WTC11 (cell line): ENCODE results near the gene PDC.

Source experiments
- CTCF ChIP-seq: fragments of 200-600 bp; IDR thresholded peaks from 2 replicates; pipeline ENCODE4 v1.8.0; 2022; ENCODE audit warnings: antibody characterized with exemption
- NFATC4 ChIP-seq: fragments of 250-450 bp; sonication (Bioruptor Pico); IDR thresholded peaks from 2 replicates; pipeline ENCODE4 v1.9.0; 2021; ENCODE audit warnings: mild to moderate bottlenecking
- SMAD4 ChIP-seq: sonication (generic); formaldehyde crosslinking; IDR thresholded peaks from 2 replicates; pipeline ENCODE4 v1.8.0; 2022; ENCODE audit warnings: mild to moderate bottlenecking, missing genetic modification reagents
- SP1 ChIP-seq: sonication (generic); formaldehyde crosslinking; conservative IDR thresholded peaks from 2 replicates; pipeline ENCODE4 v1.8.1; 2022; ENCODE audit warnings: missing genetic modification reagents
- USF2 ChIP-seq: sonication (generic); formaldehyde crosslinking; IDR thresholded peaks from 2 replicates; pipeline ENCODE4 v1.8.1; 2023; ENCODE audit warnings: mild to moderate bottlenecking, missing genetic modification reagents, moderate library complexity
- ZMAT4 ChIP-seq: fragments of 250-450 bp; sonication (Bioruptor Pico); IDR thresholded peaks from 2 replicates; pipeline ENCODE4 v1.9.0; 2021; ENCODE audit warnings: mild to moderate bottlenecking
- ZNF263 ChIP-seq: sonication (generic); formaldehyde crosslinking; IDR thresholded peaks from 2 replicates; pipeline ENCODE4 v1.8.1; 2022; ENCODE audit warnings: low read depth, mild to moderate bottlenecking, moderate library complexity, missing genetic modification reagents

GRCh38 chr1:186491336-186491735, 30.4 kb upstream of the PDC start:
- TF ChIP-seq CTCF (no peak), NFATC4 (CRISPR knock-in tag) (no peak), ZMAT4 (CRISPR knock-in tag) (no peak), ZNF263 (no peak), USF2 (CRISPR knock-in tag) (no peak), SMAD4 (CRISPR knock-in tag) (no peak), SP1 (no peak)
